CD4-positive, alpha-beta T cell treated with Interferon alpha-2 for 1 hour (primary cell): ENCODE data around the gene ACVR2A.

Experiments
- DNase-seq, 2 donors: peaks; one replicate each; pipeline ENCODE4 v3.0.0-alpha.2; 2020 to 2022

The ACVR2A gene

DNA sequence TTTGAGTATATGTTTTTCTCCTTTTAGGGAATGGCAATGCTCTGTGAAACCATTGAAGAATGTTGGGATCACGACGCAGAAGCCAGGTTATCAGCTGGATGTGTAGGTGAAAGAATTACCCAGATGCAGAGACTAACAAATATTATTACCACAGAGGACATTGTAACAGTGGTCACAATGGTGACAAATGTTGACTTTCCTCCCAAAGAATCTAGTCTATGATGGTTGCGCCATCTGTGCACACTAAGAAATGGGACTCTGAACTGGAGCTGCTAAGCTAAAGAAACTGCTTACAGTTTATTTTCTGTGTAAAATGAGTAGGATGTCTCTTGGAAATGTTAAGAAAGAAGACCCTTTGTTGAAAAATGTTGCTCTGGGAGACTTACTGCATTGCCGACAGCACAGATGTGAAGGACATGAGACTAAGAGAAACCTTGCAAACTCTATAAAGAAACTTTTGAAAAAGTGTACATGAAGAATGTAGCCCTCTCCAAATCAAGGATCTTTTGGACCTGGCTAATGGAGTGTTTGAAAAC lies 82.3 kb downstream of the ACVR2A start:
- no peak for DNase-seq

- no peak for DNase-seq
These were observed 89.1 kb downstream of the ACVR2A start for GRCh38 chr2:147933931-147934330.

GRCh38 chr2:147934881-147935620 lies 90.2 kb downstream of the ACVR2A start:
- DNase-seq = no peak

- peak in 1 of 2 donors; percentile 37 for DNase-seq
These were observed 93.0 kb downstream of the ACVR2A start for GRCh38 chr2:147937744-147938349.

DNA sequence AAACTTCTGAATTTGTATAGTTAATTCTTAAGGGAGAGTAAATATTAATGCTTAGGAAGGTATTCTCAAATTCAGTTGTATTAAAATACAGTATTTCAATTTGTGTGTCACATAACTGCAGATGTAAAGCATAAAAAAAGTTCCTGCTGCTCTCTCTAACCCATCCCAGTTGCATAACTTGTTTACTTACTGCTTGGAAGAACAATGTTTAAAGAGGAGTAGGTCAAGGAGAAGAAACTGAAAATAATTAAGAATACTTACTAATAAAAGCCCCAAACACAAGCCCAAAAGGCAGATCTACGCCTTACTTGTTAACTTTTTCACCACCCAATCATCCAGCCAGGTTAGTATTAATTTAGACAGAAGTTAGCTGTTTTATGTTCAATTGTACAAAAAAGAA lies 94.5 kb downstream of the ACVR2A start:
- DNase-seq = no peak

GRCh38 chr2:147945660-147946059 lies 100.8 kb downstream of the ACVR2A start:
- DNase-seq = no peak

GRCh38 chr2:147952118-147952517 lies 107.3 kb downstream of the ACVR2A start:
- DNase-seq = no peak

- DNase-seq = no peak
These were observed 123.7 kb downstream of the ACVR2A start for GRCh38 chr2:147968571-147968970.

DNA sequence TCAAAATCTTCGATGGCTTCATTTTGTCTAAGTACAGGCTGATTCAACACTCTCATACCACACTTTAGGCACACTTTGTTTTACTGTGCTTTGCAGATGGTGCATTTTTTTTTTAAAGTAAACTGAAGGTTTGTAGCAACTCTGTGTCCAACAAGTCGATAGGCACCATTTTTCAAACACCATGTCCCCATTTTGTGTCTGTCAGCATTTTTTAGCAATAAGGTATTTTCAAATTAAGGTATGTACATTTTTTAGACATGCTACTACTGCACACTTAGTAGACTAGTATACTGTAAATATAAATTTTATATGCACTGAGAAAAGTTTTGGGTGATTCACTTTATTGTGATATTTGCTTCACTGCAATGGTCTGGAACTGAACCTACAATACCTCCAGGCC lies 131.3 kb downstream of the ACVR2A start:
- DNase-seq = no peak

DNA sequence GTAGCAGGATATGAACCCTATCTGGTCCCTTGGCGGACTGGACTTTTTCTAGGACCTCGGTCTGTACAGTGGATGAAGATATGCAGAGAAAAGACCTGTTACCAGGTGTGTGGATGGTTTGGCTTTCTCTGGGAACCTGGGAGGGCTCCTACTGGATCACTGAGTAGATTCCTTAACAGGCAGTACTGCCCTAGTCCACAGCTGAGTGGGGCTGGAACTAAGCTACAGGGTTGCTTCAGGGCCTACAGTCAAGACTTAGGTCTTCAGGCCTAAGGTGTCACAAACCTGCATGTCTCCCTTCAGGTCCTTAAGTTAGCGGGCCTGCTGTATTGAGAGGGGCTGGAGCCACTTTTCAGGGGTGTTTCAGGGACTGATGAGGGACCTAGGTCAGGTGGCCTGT lies 132.8 kb downstream of the ACVR2A start:
- DNase-seq = no peak
